ENCODE measurements around the gene IFIT3. TPM values are rescaled to one million over a fixed set of nuclear protein-coding genes. Genes with fewer than 3 reads are reported as not detected.

The IFIT3 gene, protein sequence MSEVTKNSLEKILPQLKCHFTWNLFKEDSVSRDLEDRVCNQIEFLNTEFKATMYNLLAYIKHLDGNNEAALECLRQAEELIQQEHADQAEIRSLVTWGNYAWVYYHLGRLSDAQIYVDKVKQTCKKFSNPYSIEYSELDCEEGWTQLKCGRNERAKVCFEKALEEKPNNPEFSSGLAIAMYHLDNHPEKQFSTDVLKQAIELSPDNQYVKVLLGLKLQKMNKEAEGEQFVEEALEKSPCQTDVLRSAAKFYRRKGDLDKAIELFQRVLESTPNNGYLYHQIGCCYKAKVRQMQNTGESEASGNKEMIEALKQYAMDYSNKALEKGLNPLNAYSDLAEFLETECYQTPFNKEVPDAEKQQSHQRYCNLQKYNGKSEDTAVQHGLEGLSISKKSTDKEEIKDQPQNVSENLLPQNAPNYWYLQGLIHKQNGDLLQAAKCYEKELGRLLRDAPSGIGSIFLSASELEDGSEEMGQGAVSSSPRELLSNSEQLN
- total RNA-seq: 10 to 100 TPM; 17.4 to 26.1 TPM
- 1 to 10 TPM; 4.9 to 8.6 TPM for polyA plus RNA-seq (ENCODE audit: insufficient read length in 2 of 2)
- long read RNA-seq, donor 1, partial matches to known transcripts: 0 of 3 reads
- long read RNA-seq, donor 1, other reads (novel, unspliced or antisense): 0 of 3 reads
- long read RNA-seq, donor 2, partial matches to known transcripts: 0 of 3 reads
- long read RNA-seq, donor 2, other reads (novel, unspliced or antisense): 0 of 3 reads
- long read RNA-seq, donor 3, partial matches to known transcripts: 0 of 3 reads
- long read RNA-seq, donor 3, other reads (novel, unspliced or antisense): 0 of 3 reads
- long read RNA-seq, donor 4, partial matches to known transcripts: 0 of 1 reads
- long read RNA-seq, donor 4, other reads (novel, unspliced or antisense): 0 of 1 reads

GRCh38 chr10:89327803-89328441 lies at the start of gene IFIT3:
Gene IFIT3, plus strand, starts transcription at chr10:89327997. Its CDS starts 77 bp downstream, at chr10:89328074.
- 4% methylated on average over 6 of the region's 7 CpGs for WGBS (ENCODE audit: insufficient coverage)
- H3K4me1 ChIP-seq (ENCODE audit: control insufficient read depth, insufficient read depth, low read length): peaks cover 6% of the 10 kb centered on the region
- H3K27me3 ChIP-seq (ENCODE audit: control insufficient read depth, insufficient read depth, low read length): no peaks in the 10 kb centered on the region
- H3K27ac ChIP-seq (ENCODE audit: low read depth, low read length): peak within 1 kb of the TSS; percentile 95
- H3K4me3 ChIP-seq (ENCODE audit: low read depth, low read length): peak within 1 kb of the TSS; percentile 44
- no peaks in the 10 kb centered on the region for H3K9me3 ChIP-seq (ENCODE audit: control insufficient read depth, insufficient read depth, low read length)
- peak in 3 of 6 donors; percentile 52 to 91 (median 80) for DNase-seq (ENCODE audit: low read depth in 4 of 6, low spot score in 6 of 6)
- H3K36me3 ChIP-seq (ENCODE audit: control insufficient read depth, insufficient read depth, low read length): no peaks in the 10 kb centered on the region

- Histone ChIP-seq H3K27me3 (ENCODE audit: control insufficient read depth, insufficient read depth, low read length) (no peaks in the 10 kb centered on the region), H3K36me3 (ENCODE audit: control insufficient read depth, insufficient read depth, low read length) (no peaks in the 10 kb centered on the region), H3K27ac (ENCODE audit: low read depth, low read length) (peak overlapping the region; percentile 89), H3K4me3 (ENCODE audit: low read depth, low read length) (no peak overlapping the region), H3K4me1 (ENCODE audit: control insufficient read depth, insufficient read depth, low read length) (peaks cover under 1% of the 10 kb centered on the region), H3K9me3 (ENCODE audit: control insufficient read depth, insufficient read depth, low read length) (no peaks in the 10 kb centered on the region)
- no CpG with 5 or more reads among the region's 1 CpG for WGBS (ENCODE audit: insufficient coverage)
- peak in 2 of 6 donors; percentile 21 to 84 for DNase-seq (ENCODE audit: low read depth in 4 of 6, low spot score in 6 of 6)
Observed at GRCh38 chr10:89278034-89278535, 49.7 kb upstream of the IFIT3 start.

- no peaks in the 10 kb centered on the region for H3K36me3 ChIP-seq (ENCODE audit: control insufficient read depth, insufficient read depth, low read length)
- no peaks in the 10 kb centered on the region for H3K9me3 ChIP-seq (ENCODE audit: control insufficient read depth, insufficient read depth, low read length)
- H3K27me3 ChIP-seq (ENCODE audit: control insufficient read depth, insufficient read depth, low read length): no peaks in the 10 kb centered on the region
- H3K4me3 ChIP-seq (ENCODE audit: low read depth, low read length): no peak overlapping the region
- peak overlapping the region; percentile 69 for H3K27ac ChIP-seq (ENCODE audit: low read depth, low read length)
- H3K4me1 ChIP-seq (ENCODE audit: control insufficient read depth, insufficient read depth, low read length): peaks cover 8% of the 10 kb centered on the region
- no peak for DNase-seq (ENCODE audit: low read depth in 4 of 6, low spot score in 6 of 6)
Observed at GRCh38 chr10:89278900-89279392, 48.9 kb upstream of the IFIT3 start.

GRCh38 chr10:89279421-89279869 lies 48.4 kb upstream of the IFIT3 start:
- Histone ChIP-seq H3K4me1 (ENCODE audit: control insufficient read depth, insufficient read depth, low read length) (peaks cover 12% of the 10 kb centered on the region), H3K36me3 (ENCODE audit: control insufficient read depth, insufficient read depth, low read length) (no peaks in the 10 kb centered on the region), H3K4me3 (ENCODE audit: low read depth, low read length) (no peak overlapping the region), H3K27ac (ENCODE audit: low read depth, low read length) (peak overlapping the region; percentile 69), H3K27me3 (ENCODE audit: control insufficient read depth, insufficient read depth, low read length) (no peaks in the 10 kb centered on the region), H3K9me3 (ENCODE audit: control insufficient read depth, insufficient read depth, low read length) (no peaks in the 10 kb centered on the region)
- no CpG with 5 or more reads among the region's 1 CpG for WGBS (ENCODE audit: insufficient coverage)
- no peak for DNase-seq (ENCODE audit: low read depth in 4 of 6, low spot score in 6 of 6)

DNA sequence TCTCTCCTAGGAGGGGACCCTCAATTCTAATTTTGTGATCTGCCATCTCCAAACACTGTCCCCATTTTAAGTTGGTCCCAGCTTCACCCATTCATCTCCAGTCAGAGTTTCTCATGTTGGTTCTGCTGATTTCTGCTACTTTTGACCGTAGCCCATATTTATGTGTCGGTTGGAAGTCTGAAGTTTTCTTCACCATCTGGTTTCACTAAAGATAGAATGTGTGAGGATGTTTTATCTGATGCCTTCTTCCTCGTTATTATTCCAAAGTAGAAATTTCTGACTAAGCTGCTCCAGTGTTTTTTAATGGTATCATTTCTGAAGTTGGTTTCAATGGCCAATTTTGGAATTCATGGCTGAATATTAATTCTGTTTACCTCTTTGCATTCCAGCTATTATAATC lies 47.3 kb upstream of the IFIT3 start:
- Histone ChIP-seq H3K4me1 (ENCODE audit: control insufficient read depth, insufficient read depth, low read length) (peaks cover 16% of the 10 kb centered on the region), H3K4me3 (ENCODE audit: low read depth, low read length) (no peak overlapping the region), H3K36me3 (ENCODE audit: control insufficient read depth, insufficient read depth, low read length) (no peaks in the 10 kb centered on the region), H3K27me3 (ENCODE audit: control insufficient read depth, insufficient read depth, low read length) (no peaks in the 10 kb centered on the region), H3K9me3 (ENCODE audit: control insufficient read depth, insufficient read depth, low read length) (no peaks in the 10 kb centered on the region), H3K27ac (ENCODE audit: low read depth, low read length) (peak overlapping the region; percentile 61)
- WGBS (ENCODE audit: insufficient coverage): no CpG with 5 or more reads among the region's 3 CpGs
- no peak for DNase-seq (ENCODE audit: low read depth in 4 of 6, low spot score in 6 of 6)

GRCh38 chr10:89281606-89282395 lies 46.0 kb upstream of the IFIT3 start:
- Histone ChIP-seq H3K4me3 (ENCODE audit: low read depth, low read length) (no peak overlapping the region), H3K36me3 (ENCODE audit: control insufficient read depth, insufficient read depth, low read length) (no peaks in the 10 kb centered on the region), H3K9me3 (ENCODE audit: control insufficient read depth, insufficient read depth, low read length) (no peaks in the 10 kb centered on the region), H3K4me1 (ENCODE audit: control insufficient read depth, insufficient read depth, low read length) (peaks cover 16% of the 10 kb centered on the region), H3K27me3 (ENCODE audit: control insufficient read depth, insufficient read depth, low read length) (no peaks in the 10 kb centered on the region), H3K27ac (ENCODE audit: low read depth, low read length) (no peak overlapping the region)
- no peak for DNase-seq (ENCODE audit: low read depth in 4 of 6, low spot score in 6 of 6)
- 94% methylated on average over 2 of the region's 4 CpGs for WGBS (ENCODE audit: insufficient coverage)

DNA sequence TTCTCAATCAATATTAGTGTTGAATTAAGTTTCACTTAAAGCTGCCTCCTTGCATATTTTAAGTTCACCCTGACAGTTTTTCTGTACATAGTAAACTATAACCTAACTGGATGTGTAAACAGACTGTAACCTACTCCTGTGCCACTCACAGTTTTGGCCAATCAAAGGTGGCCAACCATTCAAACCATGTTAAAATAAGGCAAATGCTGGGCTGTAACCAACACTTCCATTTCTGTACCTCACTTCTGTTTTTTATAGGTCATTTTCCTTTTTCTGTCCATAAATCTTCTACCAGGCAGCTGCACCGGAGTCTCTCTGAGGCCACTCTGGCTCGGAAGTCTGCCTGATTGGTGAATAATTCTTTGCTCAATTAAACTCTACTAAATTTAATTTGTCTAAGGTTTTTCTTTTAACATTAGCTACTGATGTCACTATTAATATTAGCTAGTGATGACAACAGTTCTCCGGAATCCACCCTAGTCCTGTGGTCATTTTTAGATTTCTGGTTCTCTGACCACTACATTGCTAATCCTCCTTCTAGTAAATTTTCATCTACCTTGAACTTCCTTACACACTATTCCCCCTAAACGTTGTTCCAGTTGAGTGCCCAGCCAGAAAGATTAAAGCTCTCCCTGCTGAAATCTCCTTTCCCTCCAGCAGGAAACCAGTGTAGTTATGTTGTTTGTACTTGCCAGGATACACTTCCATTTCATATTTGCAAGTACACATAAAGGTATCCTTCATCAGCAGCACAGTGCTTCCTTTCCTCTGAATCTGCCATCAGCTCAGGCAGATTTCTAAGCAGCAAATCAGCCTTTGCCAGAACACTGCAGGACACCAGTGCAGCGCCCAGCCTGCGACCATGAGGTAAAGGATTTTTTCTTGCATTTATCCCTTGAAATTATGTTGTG lies 44.5 kb upstream of the IFIT3 start:
- Histone ChIP-seq H3K4me1 (ENCODE audit: control insufficient read depth, insufficient read depth, low read length) (peaks cover 16% of the 10 kb centered on the region), H3K27ac (ENCODE audit: low read depth, low read length) (peak overlapping the region; percentile 93), H3K9me3 (ENCODE audit: control insufficient read depth, insufficient read depth, low read length) (no peaks in the 10 kb centered on the region), H3K27me3 (ENCODE audit: control insufficient read depth, insufficient read depth, low read length) (no peaks in the 10 kb centered on the region), H3K4me3 (ENCODE audit: low read depth, low read length) (peak overlapping the region; percentile 4), H3K36me3 (ENCODE audit: control insufficient read depth, insufficient read depth, low read length) (no peaks in the 10 kb centered on the region)
- DNase-seq (ENCODE audit: low read depth in 4 of 6, low spot score in 6 of 6): peak in 4 of 6 donors; percentile 20 to 81 (median 46)
- 31% methylated on average over 3 of the region's 6 CpGs for WGBS (ENCODE audit: insufficient coverage)

- no peaks in the 10 kb centered on the region for H3K9me3 ChIP-seq (ENCODE audit: control insufficient read depth, insufficient read depth, low read length)
- H3K4me1 ChIP-seq (ENCODE audit: control insufficient read depth, insufficient read depth, low read length): peaks cover 16% of the 10 kb centered on the region
- H3K27me3 ChIP-seq (ENCODE audit: control insufficient read depth, insufficient read depth, low read length): no peaks in the 10 kb centered on the region
- H3K36me3 ChIP-seq (ENCODE audit: control insufficient read depth, insufficient read depth, low read length): no peaks in the 10 kb centered on the region
- WGBS (ENCODE audit: insufficient coverage): 0% methylated on average over 3 of the region's 4 CpGs
- peak in 3 of 6 donors; percentile 26 to 86 (median 78) for DNase-seq (ENCODE audit: low read depth in 4 of 6, low spot score in 6 of 6)
- H3K27ac ChIP-seq (ENCODE audit: low read depth, low read length): peak overlapping the region; percentile 93
- peak overlapping the region; percentile 4 for H3K4me3 ChIP-seq (ENCODE audit: low read depth, low read length)
Observed at GRCh38 chr10:89283936-89284475, 43.8 kb upstream of the IFIT3 start.

Data from spinal cord (tissue), 10 donors.